HS-27A (cell line): ENCODE results near the gene MAP2.

Source experiments
- DNase-seq: peaks from one replicate; pipeline ENCODE4 v3.0.0-alpha.2; 2012; ENCODE audit warnings: low read depth, missing footprints

MAP2 gene

DNA sequence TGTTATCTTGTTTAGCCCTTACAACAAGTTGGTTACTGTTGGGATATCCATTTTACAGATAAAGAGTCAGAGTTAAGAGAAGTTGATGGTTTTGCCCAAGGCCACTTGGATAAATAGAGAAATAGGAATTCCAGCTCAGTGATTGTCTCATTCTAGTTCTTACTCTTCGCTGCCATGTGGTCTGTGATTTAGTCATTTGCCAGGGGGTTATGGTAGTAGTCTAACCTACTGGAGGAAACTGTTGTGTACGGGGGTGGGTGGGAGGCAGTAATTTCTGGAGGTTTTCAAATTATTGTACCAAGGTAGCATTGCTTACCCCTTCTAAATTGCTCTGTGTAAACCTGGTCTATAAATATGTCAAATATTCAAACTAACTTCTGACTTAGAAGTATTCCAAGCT is 110.4 kb downstream of the MAP2 start:
- DNase-seq = no peak

DNA sequence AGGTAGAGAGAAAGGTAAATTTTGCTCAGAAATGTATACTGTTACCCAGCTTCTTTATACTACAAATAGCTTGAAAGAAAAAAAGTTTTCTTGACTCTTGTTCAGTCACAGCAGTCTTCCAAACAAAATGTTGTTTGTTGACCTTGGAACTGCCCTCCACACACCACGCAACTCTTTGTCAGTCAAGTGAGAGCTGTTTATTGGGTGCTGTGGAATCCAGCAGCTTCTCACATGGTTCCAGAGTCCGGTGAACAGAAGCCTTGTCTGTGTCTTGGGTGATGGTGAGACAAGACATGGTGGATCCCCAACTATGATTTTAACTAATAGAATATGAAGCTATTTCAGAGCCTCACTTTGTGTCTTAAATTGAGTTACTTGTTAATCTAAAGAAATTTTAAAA is 112.5 kb downstream of the MAP2 start:
- DNase-seq = no peak

DNA sequence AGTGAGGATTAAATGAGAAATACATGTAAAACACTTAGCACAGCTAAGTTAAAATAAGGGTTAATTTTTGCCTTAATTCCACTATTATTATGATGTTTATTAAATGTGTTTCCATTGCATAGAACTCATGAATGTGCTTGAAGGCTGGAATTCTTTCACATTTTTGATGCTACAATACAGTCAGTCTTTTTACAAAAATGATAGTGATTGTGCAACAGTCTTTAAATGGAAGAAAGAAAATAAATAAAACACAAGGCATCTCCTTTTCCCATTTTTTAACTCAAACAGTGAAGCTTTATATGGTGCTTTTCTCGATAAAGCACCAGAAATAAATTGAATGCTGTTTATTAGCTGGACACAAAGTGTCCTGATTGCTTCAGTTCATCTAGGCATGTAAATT is 123.9 kb downstream of the MAP2 start:
- DNase-seq = no peak

DNA sequence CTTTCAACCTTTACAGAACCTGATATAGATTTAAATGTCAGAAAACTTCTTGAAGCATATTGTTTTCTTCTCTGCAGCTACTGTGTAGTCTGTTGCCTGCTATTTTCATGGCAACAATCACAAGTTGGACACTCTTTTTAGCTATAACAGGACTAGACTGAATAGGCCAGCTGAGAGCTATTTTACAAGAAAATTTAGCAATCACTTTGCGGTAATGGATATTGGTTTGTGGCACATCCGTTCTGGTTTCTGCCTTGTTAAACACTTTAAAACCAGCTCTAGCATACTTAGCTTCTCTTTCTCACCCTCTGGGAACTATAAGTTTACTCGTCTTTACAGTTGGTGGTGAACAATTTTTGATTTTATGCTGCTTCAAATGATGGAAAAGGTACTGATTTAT is 125.7 kb downstream of the MAP2 start:
- no peak for DNase-seq

DNA sequence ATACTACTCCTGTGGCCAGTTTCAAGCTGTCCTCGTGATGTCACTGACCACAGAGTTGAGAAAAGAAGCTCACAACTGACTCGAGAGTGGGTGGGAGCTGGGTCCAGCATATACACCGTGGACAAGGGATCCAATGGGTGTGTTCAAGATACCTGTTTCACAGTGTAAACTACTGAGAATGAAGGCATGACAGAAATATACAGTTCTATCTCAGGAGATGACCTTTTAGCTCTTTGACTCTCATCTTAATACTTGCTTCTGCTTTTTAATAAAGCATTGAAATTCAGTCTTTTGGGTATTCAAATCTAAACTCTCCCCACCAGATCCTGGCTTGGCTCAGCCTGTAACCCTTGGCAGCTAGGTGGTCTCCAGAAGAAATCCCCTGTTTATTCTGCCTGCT is 130.1 kb downstream of the MAP2 start:
- no peak for DNase-seq

DNA sequence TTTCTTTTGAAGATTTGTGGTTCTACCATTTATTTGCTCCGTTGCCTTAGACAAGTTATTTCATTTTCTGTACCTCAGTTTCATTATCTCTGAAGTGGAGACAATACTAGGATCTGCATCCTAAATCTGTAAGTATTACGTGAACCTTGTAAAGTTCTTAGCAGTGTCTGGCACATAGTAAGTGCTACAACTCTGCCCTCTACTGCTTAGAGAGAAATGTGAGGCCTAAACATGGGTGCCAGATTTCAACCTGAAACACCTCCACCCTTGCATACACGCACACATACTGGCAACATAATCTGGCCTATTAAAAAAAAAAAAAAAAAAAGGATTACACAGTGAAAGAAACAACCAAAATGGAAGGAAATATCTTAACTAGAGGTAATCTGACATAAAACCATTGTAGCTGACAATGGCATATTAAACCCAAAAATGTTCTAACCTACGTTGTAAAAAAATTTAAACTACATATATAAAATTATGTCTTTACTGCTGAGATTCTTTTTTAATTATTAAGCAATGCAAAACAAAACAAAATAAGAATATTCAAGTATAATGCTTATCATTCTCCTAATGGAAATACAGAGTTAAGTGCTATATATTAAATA is 132.6 kb downstream of the MAP2 start:
- no peak for DNase-seq

DNA sequence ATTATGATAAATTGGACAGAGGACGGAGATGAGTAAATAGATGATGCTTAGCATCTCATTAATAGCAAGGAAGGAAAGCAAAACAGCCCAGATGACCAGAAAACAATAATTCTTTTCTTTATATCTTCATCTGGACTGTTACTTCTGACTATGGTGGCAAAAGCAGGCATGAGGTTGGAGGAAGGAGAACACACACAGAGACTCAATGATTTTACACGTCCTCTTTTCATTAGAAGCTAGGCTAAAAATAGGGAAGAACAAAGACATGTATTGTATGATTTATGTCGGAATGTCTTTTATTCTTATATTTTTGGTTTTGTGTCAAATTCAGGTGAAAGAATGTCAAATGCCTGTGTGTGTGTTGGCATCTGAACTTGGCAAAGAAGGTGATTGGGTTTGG is 137.1 kb downstream of the MAP2 start:
- no peak for DNase-seq

DNA sequence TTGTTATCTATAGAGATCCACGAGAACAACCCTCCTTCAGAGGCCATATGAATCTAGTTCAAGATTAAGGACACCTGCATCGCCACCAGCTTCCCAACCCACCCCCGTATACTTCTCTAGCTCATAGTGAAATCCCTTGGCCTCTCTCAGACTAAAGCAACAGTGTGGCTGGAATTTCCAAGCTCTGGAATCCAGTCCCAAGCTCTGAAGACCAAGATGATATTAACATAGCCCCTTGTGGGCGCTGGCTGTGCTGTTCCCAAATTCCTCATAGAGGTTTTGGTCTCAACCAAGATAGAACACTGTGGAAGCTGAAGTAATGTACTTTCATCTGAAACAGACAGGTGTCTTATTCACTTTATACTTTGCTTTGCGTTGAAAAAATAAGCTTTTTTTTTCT is 139.6 kb downstream of the MAP2 start:
- no peak for DNase-seq

DNA sequence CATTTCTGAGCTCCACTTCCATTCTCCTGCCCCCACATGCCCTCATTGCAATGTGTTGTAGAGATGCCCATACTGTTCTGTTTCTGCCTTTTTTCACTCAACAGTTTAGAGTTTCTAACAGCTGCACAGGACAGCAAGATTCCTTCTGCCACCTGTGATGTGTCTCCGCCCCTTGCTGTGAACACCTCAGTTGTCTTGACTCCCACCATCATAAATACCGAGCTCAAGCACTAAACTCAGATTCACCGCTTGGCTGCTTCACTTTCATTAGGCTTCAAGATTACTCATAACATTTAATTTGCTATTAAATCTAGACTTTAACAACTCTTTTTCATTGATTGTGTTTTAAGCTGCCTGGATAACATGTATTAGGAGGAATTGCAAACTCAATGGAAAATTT is 141.0 kb downstream of the MAP2 start:
- no peak for DNase-seq

DNA sequence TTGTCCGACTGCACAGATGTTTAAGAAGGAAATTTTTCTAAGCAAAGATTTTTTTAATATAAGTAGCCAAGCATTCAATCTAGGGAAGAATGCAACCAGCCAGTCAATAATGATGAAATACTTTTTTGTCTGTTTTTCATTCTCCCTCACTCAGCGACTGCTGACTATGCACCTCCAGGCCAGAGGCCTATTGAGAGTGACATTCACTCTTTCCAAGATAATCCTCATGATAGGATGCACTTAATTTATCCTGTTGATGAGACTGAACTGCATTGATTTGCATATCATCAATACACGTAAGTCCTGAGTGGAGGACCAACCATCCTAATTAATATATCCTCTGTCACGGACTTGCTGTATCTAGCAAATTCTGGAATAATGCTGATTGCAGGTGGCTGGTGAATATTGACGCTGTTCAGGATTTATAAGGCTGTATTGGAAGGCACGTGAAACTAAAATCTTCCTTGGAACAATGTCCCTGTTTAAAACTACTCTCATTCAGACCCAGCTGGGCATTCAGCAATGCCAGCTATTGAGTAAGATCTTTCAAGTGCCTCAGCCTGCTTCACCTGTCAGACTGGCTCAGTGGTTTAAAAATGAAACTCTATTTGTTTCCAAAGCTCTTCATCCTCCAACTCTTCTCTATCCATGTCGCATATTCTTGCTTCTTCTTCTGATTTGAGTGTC is 142.2 kb downstream of the MAP2 start:
- no peak for DNase-seq

DNA sequence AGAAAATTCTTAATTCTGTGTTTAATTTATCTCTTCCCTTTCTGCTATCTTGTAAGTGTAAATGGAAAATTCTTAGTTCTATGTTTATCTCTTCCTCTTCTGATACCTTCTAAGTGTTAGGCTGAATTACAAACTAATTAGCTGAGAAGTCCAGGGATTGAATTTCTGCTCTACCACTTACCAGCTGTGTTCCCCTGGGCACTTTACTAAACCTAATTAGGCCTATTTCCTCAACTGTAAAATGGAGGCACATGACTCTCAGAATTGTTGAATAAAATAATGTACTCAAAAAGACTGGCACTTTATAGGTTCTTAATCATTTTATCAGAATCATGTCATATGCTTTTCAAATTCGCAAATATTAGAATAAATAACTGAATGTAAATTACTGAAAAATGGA is 146.3 kb downstream of the MAP2 start:
- no peak for DNase-seq

DNA sequence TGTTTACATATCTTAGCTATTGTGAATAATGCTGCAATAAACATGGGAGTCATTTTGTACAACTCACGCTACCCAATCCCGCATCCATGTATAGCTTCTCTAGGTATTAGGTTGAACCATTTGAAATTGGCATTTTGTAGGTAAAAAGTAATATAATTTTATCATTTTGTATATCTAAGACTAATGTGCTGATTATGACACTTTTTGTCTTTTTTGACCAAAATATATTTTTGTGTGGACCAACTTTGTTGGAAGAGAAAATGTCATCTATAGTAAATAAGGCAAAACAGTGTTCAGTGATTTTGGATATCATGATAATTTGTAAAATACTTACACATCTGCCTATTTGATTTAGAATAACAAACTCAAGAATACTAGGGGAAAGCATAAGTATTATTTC is 150.7 kb downstream of the MAP2 start:
- DNase-seq = no peak

DNA sequence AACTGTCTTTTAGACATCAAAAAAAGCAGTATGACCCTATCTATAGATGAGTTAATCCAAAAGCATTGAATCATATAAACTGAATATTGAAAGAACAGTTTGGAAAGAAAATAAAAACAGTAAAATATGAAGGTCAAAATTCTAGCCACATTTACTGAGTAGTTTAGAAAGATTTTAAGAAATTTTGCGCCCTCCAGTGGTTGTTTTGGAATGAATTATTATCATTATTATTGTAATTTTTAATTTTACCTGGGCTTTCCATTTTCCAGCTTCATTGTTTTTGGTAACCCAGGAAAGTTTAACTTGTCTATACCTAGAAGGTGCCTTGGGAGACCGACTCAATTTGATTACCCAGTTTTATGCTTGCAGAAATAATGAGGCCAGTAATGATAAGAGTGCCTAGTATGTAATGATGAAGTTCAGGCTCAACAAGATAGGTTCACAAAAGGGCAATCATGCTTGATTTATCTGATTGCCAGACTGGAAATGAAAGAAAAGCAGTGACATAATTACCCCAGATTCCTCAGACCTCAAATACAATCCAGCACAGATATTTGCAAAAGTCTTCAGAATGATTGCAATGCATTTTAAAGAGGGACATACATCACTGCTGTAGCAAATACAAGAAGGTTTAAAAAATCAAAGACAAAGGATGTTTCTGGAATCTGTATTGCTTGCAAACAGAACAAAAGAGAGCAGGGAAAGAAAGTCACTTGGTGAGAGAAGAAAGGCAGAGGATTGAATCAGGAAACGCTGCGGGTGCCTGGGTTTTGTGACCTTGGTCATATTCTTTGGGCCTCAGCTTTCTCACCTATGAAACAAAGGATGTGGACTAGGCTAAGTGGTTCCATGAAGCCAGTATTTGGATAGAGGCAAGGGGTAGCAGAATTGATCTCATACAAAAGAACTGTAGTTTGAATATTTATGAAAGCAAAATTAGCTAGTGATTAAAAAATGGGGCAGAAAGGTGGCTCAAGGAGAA is 153.8 kb downstream of the MAP2 start:
- peak; percentile 1 for DNase-seq

DNA sequence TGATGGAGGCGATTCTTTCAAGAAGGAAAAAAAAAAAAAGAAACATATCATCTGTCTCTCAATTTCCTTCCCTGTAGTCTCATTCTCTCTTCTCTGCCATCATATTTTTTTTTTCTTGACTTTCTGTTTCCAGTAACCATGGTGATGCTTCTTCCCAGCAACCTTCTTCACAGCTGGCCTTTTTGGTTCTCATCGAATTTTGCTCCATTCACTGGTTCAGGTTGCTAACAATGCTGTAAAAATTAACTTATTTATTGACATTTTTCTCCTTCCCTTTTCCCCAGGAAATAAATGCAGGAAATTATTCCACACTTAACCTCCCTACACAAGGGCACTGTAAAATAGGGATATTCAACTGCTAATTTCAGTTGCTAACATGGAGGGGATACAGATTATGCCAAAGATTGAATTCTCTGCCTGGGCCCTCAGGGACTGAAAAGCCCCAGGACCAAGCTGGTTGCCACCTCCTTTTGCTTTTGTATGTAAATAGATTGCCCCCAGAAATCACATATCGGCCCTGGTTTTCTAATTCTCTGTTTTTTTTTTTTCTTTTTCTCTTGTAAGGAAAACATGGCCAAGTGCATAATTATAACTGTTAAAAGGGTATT is 154.7 kb downstream of the MAP2 start:
- no peak for DNase-seq

DNA sequence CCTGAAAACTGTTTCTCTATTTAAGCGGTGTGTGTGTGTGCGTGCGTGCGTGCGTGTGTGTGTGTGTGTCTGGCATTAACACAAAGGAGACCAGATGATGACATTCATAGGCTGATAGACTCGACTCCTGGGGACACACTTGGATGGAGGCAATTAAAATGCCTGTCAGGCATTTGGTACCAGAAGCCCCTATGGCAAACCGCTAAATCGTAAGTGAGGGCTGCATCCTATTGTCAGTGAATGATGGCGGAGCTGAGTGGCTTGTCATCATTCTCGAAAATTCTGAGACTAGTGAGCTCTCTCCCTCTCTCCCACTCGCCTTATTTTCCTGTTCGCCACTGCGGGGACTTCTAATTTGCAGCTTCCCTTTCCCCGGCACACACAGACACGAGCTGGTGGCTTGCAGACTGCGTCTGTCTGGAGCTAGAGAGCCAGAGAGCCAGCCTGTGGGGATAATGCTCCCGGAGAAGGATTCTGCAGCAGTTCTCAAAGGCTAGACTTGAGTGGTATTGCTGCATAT is 155.4 kb downstream of the MAP2 start:
- no peak for DNase-seq

DNA sequence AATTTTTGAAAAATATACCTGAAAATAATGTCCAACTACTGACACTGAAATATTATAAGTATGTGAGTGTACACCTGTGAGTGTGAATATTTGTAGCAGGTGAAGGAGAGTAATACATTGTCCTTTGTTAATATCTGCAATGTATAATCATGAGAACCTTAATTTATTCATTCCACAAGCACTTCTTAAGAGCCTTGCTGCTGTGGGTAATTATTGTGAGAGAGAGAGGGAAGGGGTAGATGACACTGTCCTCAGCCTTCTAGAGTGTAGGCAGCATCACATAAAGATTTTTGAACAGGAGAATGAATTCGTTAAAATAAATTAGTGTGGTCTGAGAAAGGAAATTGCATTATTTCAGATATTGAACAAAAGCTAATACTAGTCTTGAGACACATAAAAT is 157.2 kb downstream of the MAP2 start:
- DNase-seq = no peak

DNA sequence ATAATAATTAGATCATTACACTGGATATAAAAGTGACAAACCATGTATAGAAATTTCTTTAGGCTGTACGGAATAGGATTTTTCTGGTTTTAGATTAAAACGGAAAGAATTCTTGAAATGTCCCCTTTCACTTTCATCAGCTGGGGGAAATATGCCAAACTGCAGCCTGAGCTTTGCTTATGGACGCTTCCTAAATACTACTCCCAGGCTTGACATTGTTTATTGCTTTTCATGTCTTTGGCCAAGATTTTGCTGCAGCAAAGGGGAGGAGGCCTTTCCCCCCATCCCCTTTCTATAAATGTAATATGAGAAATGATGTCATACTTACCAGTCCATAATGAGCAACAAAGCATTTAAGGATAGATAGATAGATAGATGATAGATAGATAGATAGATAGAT is 158.4 kb downstream of the MAP2 start:
- no peak for DNase-seq

DNA sequence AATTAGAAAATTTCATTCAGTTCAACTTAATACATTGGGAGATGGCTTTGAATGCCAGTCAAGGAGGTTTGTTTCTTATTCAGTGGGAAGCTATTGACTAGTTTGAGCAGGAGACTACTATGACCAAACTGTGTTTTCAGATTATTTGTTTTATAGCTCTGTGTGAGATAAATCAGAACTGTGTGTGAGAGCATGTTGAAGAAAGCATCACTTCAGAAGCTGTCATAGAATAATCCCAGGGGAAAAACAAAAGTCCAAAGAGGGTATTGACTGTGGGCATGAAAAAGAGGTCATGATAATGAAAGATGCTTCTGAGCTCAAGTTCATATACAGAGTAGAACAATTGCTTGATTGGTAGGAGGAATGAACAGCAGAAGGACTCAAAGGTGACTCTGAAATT is 160.6 kb downstream of the MAP2 start:
- DNase-seq = no peak

DNA sequence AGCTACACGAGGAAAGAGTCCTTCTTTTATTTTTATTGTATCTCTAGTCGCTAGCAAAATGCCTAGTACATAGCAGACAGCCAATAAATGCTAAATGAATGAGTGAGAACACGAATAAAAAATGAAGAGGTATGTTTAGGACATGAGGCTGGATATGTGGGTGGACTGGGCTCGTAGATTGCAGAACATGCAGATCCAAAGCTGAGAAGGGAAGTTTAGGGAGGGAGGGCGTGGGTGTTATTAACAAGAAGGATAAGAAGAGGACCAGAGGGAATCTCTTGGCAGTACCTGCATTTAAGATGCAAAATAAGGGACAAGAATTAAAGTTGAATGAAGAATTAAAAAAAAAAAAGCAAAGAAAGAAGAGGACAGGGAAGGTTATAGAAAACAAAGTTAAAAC is 161.1 kb downstream of the MAP2 start:
- DNase-seq = no peak

DNA sequence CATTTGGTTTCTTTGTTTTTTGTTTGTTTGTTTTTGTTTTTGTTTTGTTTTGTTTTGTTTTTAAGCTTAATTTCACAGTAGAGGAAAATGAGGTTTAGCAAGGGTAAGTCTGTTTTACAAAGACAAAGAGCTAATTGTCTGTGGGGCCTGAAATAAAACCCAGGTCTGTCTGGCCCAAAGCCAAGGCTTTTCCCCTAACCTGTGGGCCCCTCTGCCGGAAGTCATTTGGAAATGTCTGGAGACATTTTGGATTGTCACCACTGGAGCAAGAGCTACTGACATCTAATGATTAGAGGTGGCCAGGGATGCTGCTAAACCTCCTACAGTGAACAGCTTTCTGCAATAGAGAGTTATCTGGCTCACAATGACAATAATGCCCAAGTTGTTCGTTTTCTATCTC is 167.2 kb downstream of the MAP2 start:
- no peak for DNase-seq

DNA sequence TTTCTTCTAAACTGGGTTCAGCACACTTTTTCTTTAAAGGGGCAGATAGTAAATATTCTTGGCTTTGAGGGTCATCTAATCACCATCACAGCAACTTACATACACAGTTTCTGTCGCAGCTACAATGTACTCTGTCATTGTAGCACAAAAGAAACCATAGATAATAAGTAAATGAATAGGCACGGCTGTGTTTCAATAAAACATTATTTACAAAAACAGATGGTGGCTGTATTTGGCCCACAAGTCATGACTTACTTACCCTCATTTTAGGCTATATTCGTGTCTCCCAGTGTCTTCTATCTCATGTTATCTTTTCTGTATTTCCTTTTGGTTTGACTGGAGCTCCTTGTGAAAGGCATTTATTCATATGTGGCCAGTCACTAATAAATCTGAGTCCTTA is 168.3 kb downstream of the MAP2 start:
- DNase-seq = no peak

DNA sequence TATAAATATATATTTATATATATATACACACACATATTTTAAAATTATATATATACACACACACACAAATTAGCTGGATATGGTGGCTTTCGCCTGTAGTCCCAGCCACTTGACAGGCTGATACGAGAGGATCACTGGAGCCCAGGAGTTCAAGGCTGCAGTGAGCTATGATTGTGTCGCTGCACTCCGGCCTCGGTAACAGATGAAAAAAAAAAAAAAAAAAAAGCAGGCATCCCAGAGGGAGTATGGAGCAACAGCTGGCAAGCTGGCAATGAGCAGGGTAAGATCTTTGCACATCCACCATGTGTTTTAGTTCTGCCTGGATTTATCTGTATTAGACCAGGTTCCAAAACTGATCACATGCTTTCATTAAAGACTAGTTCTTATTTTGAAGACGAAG is 170.1 kb downstream of the MAP2 start:
- no peak for DNase-seq
